GM12878 (cell line): ENCODE data around the gene KLRC2.
"Not testable (repeated sequence)": the region's sequence is repeated elsewhere in the genome, so short reads cannot be mapped to it uniquely, and the experiment has no call there.

Source experiments
- CEBPB ChIP-seq, 2 experiments: fragments of 150-350 bp in 1 of 2; IDR thresholded peaks; 2 replicates each; pipeline ENCODE4 v1.6.1; 2012 to 2014; ENCODE audit warnings: low read depth in 2 of 2, low read length in 2 of 2, borderline replicate concordance in 1 of 2, inconsistent platforms in 1 of 2
- GABPA ChIP-seq: IDR thresholded peaks from 2 replicates; pipeline ENCODE4 v1.6.1; 2014; ENCODE audit warnings: antibody characterized with exemption, low read depth, mild to moderate bottlenecking, inconsistent platforms
- JUND ChIP-seq: IDR thresholded peaks from 2 replicates; pipeline ENCODE4 v1.6.1; 2012; ENCODE audit warnings: low read depth, mild to moderate bottlenecking, low read length, improper control_type of control experiment, moderate library complexity
- NFYB ChIP-seq: IDR thresholded peaks from 2 replicates; pipeline ENCODE4 v1.6.1; 2011; ENCODE audit warnings: low read depth, mild to moderate bottlenecking, low read length, improper control_type of control experiment, moderate library complexity; ENCODE audit not compliant: insufficient read depth
- TF ChIP-seq, protein P1 (sequence below), 3 experiments: IDR thresholded peaks in 2 of 3; conservative IDR thresholded peaks in 1 of 3; 2 replicates each; pipeline ENCODE4 v1.5.1; 2011; ENCODE audit warnings: low read depth in 3 of 3, low read length in 3 of 3, mild to moderate bottlenecking in 3 of 3, control low read depth in 2 of 3, moderate library complexity in 2 of 3, inconsistent platforms in 1 of 3, mixed read lengths in 1 of 3; ENCODE audit not compliant: control insufficient read depth in 2 of 3, insufficient read depth in 1 of 3; ENCODE audit errors: extremely low read depth in 1 of 3

GRCh38 chr12:10420334-10420733 lies 15.5 kb downstream of the KLRC2 start, which contains the start of gene KLRC3:
- not testable (repeated sequence) for TF ChIP-seq JUND; GABPA; NFYB; CEBPB (IDR thresholded peaks at IDR 0.05; ENCODE audit: borderline replicate concordance in 1 of 2, low read depth in 2 of 2, low read length in 2 of 2)
- TF ChIP-seq, protein P1, sequence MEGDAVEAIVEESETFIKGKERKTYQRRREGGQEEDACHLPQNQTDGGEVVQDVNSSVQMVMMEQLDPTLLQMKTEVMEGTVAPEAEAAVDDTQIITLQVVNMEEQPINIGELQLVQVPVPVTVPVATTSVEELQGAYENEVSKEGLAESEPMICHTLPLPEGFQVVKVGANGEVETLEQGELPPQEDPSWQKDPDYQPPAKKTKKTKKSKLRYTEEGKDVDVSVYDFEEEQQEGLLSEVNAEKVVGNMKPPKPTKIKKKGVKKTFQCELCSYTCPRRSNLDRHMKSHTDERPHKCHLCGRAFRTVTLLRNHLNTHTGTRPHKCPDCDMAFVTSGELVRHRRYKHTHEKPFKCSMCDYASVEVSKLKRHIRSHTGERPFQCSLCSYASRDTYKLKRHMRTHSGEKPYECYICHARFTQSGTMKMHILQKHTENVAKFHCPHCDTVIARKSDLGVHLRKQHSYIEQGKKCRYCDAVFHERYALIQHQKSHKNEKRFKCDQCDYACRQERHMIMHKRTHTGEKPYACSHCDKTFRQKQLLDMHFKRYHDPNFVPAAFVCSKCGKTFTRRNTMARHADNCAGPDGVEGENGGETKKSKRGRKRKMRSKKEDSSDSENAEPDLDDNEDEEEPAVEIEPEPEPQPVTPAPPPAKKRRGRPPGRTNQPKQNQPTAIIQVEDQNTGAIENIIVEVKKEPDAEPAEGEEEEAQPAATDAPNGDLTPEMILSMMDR (IDR thresholded peaks at IDR 0.05 in 2 of 3, conservative IDR thresholded peaks at IDR 0.05 in 1 of 3; ENCODE audit: control insufficient read depth in 2 of 3, extremely low read depth in 1 of 3, insufficient read depth in 1 of 3, low read depth in 3 of 3, low read length in 3 of 3) = not testable (repeated sequence)
